ENCODE data around the gene CAMKMT. TPM values are rescaled to one million over a fixed set of nuclear protein-coding genes. Genes with fewer than 3 reads are reported as not detected.
"Not testable (repeated sequence)": the region's sequence is repeated elsewhere in the genome, so short reads cannot be mapped to it uniquely, and the experiment has no call there.

The CAMKMT gene
- total RNA-seq, 1 donor from 2014 or later = 10.0 TPM

DNA sequence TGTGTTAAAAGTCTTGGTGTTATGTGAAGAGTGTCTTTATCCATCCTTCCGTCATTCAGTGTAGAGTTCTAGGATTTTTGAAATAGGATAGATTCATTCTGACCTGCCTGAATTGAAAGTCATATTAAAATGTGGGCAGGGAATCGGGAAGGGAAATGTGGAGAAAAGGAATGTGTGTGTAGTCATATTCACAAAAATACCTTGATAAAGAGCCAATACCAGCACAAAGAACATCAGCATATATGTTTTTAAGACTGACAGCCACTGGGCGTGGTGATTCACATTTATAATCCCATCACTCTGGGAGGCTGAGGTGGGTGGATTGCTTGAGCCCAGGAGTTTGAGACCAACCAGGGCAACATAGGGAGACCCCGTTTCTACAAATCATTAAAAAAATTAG lies 188.1 kb downstream of the CAMKMT start:
- DNase-seq (ENCODE audit: low read depth) = no peak

DNA sequence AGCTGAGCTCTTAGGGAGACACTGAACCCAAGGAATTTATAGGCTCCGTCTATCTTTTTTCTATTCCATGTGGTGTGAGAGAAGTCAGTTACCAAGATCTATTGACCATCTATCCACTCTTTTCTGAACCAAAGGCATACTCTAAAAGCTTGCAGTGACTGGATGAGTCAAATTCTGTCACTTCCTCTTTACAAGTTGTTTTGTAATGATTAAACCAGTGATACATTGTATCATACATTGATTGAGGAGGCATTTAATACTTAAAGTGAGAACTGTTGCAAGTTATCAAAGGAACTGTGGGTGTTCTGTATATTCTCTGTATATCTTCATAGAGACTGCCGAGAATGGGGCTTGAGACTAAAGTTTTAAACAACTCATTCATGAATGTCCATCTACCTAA lies 188.8 kb downstream of the CAMKMT start:
- DNase-seq (ENCODE audit: low read depth) = peak; percentile 84

DNA sequence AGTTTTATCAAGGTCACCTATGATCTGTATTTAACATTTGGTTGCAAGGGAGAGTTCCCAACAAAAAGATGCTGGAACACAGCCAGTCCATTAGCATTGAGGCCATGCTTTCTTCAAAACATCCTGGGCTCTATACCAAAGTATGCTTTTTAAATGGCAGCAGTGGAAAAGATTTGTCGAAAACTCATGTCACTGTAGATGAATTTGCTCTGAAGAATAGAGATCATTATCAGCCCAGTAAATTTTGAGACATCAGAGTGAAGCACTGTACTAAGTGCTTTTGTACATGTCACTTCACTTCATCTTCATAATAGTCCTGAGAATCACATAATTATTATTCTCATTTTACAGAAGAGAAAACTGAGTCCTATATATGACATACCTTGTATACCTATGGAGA lies 189.8 kb downstream of the CAMKMT start:
- no peak for DNase-seq (ENCODE audit: low read depth)

DNA sequence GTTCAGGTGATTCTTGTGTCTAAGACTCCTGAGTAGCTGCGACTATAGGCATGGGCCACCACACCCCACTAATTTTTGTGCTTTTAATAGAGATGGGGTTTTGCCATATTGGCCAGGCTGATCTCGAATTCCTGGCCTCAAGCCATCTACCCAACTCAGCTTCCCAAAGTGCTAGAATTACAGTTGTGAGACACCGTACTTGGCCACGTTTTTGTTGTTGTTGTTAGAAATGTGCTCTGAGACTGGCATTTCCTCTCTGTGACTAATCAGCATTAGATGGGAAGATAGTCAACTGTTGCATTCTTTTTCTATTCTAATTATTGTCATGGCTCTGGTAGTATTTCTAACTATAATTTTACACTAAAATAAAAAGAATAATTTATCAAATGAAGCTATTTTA lies 191.7 kb downstream of the CAMKMT start:
- peak; percentile 73 for DNase-seq (ENCODE audit: low read depth)

DNA sequence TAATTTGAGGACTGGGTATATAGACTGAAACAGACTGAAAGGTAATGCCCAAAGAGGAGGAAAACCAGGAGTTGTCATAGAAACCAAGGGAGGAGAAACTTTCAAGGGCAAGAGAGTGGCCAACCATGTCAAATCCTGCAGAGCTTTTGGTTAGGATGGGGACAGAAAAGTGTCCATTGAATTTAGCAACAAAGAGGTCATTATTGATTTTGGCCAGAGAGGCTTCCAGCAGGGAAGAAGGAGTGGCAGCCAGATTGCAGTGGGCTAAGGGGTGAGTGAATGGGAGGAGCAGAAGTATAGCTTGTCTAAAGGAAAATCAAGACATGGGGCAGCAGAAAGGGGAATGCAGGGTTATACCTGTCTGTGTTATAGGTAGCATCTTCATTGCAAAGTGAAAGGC lies 194.0 kb downstream of the CAMKMT start:
- DNase-seq (ENCODE audit: low read depth) = no peak

DNA sequence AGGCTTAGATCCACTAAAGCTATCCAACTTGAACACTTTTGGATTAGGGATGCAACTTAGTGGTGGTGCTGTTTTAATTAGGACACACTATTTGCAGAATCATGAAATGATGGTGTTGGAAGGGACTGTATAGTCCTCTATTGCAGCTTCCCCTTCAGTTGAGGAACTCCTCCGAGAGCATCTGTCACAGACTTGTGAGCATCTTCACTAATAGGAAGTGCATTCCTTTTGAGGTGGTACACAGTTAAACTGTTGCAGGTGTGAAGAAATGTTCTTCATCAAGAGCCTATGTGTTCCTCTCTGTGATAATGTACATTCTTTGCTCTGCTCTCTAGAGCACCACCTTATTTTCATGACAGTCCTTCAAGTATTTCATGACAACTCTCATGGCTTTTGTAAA lies 197.4 kb downstream of the CAMKMT start:
- DNase-seq (ENCODE audit: low read depth) = no peak

DNA sequence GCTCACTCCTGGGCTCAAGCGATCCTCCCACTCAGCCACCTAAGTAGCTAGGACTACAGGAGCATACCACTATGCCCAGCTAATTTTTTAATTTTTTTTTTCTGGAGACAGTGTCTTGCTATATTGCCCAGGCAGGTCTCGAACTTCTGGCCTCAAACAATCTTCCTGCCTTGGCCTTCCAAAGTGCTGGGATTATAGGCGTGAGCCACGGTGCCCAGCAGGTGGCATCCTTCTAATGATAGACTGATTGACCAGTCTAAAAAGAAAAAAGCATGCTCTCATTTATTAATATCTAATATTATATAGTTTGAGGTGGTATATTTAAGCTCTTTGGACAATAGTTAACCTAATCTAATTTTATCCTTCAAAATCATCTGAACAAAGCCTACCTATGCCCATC lies 198.6 kb downstream of the CAMKMT start:
- no peak for DNase-seq (ENCODE audit: low read depth)

DNA sequence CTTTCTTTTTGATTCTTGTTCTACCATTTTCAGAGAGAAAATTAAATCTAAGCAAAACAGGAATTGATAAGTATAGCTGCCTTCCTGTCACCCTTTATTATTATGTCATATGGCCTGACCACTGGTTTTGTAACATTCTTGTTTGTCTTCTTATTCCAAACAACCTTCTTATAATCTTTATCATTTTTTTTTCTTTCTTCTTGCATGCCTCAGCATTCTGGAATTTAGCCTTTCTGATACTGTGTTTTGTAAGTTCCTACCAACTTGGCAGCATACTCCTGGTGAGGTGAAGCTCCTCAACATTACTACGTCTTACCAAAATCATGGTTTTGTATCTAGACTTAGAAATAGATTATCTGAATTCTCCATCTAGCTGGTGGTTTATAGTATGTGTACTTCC lies 199.2 kb downstream of the CAMKMT start:
- peak; percentile 13 for DNase-seq (ENCODE audit: low read depth)

DNA sequence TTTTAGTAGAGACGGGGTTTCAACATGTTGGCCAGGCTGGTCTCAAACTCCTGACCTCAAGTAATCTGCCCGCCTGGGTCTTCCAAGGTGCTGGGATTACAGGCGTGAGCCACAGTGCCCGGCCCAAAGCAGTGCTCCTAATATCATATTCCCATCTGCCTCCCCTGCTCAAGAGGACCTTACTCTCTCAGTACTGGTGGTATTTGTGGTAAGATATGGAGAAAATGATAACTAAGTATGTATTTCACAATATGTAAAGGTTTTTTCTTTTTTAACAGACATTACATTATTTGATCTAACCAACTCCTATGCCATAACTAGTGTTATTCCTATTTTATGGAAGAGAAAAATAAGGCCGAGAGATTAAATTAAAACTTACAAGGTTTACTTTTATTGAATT lies 201.0 kb downstream of the CAMKMT start:
- no peak for DNase-seq (ENCODE audit: low read depth)

DNA sequence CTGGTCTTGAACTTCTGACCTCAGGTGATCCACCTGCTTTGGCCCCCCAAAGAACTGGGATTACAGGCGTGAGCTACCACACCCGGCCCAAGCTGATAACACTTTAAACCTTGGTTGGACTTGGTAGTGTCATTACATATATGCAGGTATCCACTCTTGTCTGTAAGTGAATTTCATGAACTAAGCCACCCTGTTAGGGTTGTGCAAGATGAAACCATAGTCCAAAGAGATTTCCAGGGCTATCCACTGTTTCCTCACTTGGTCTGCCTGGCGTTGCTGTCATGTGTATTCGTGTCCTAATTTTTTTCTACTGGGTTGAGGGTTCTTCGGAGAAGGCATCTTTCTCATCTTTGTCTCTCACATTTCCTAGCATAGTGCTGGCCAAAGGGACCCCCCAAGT lies 203.0 kb downstream of the CAMKMT start:
- no peak for DNase-seq (ENCODE audit: low read depth)

DNA sequence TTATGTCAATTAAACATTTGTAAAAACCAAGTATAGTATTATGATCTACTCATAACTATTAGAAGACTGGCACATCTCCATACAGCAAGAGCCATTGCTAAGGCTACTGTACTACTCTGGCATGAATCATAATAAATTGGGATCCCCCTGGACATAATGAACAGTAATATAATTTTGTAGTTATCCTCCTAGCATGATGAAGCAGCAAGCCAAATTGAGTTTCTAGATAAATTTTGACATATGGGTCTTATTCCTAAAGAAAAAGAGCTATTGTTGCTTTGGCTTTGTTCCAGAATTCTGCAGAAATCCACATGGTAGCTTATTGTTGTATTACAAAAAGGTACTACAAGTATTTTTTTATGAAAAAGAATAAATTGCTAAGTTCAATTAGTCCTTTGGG lies 204.3 kb downstream of the CAMKMT start:
- DNase-seq (ENCODE audit: low read depth) = no peak

DNA sequence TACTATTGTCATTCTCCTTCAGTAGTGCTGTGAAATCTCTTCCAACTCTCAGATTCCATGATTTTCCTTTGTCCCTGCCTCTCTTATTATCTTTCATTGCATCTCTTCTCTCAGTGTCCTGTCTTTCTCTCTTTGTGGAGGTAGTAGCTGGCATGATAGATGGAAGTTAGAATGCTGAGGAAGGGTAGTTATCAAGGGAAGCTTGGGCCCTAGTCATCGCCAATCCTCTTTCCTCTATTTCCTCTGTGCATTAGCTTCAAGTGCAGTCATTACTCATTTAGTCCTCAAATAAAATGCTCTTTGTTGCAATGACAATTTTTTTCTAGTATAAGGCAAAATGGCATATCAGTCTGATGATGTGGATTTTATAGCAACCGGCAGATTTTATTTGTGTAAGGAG lies 207.7 kb downstream of the CAMKMT start:
- DNase-seq (ENCODE audit: low read depth) = no peak

DNA sequence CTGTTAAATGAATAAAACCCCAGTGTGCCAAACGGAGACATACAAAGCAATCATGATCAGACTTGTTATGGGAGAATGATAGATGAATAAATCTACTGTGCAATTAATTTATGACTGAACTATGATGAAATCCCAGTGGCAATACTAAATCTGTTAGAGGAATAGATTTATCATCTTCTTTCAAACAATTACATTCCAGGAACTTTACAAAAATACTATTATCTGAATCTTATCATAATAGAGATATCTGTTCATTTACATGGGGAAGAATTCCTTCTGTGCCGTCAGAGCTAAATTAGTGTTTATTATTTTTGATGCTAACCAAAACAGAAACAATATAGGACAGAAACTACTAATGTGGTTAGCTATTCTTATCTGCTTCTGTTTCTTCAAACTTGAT lies 208.5 kb downstream of the CAMKMT start:
- DNase-seq (ENCODE audit: low read depth) = no peak

DNA sequence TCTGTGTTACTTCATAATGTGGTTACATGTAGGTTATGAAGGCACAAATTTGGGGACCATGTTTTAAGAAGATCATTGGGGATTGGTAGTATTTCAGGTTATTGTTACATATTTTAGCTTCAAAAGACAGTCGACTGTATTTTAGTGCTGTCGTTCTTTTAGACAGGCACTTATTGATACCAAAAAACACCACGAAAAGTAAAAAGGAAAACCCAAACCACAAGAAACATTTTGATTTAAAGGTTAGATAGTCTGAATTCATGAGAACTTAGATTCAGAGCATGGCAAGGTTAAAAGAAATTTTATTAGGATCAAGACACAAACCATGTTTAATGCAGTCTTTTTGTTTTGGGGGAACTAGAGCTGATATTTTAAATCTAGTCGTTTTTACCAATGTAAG lies 209.0 kb downstream of the CAMKMT start:
- DNase-seq (ENCODE audit: low read depth) = no peak

DNA sequence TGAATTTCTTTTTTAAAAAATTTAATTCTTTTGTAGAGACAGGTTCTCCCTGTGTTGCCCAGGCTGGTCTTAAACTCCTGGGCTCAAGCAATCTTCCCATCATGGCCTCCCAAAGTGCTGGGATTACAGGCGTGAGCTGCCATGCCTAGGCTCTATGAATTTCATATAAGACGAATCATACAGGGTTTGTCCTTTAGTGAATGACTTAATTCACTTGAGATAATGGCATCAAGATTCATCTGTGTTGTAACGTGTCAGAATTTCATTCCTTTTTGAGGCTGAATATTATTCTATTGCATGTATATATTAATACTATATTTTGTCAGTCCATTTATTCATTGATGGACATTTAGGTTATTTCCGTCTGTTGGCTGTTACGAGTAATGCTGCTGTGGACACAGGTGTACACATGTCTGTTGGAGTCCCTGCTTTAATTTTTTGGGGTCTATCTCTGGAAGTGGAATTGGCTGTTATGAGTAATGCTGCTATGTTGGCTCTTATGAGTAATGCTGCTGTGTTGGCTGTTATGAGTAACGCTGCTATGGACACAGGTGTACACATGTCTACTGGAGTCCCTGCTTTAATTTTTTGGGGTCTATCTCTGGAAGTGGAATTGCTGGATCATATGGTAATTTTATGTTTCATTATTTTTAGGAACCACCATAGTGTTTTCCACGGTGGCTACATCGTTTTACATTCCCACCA lies 210.6 kb downstream of the CAMKMT start:
- peak; percentile 59 for DNase-seq (ENCODE audit: low read depth)

DNA sequence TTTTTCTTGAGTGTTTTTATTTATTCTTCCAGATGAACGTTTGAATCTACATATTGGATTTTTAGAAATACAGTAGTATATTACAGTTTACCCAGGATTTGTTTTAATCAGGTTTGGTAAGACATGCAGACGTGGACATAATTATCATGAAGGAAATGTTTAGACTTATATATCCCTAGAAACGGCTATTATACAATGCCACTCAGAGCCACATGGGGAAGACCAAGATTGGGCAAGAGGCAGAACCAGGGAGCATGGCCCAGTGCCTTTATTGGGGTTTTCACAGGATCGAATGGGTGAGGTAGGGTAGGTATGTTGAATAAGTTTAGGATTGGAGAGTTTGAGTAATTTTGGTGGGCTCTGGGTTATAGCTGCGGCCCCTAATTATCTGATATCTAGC lies 212.2 kb downstream of the CAMKMT start:
- no peak for DNase-seq (ENCODE audit: low read depth)

DNA sequence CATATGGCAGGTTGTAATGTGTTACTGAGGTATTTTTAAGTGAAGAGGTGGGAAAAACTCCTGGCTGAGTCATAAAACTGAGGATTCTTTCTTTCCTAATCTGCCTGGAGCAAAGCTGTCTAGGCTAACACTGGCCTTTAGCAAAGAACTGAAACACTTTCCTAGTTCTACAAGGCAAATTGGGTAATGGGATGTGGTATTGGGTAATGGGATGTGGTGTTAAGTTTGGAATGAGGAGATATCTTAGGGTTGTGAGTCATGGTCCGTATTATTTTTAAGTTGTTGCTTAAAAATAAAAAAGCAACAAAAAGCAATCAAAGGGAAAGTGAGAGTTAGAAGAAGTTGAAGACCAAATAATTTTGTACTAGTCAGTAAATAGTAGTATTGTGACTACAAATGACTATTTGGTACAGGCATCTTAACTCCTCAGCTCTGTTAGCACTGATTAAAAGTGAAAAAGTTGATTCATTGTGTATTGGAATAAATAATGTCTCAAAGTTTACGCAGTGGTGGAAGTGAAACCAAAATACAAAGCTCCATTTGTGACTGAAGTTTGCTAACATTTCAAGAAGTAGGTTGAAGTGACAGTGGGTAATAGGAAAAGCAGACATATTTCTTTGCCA lies 216.8 kb downstream of the CAMKMT start:
- DNase-seq (ENCODE audit: low read depth) = peak; percentile 84

DNA sequence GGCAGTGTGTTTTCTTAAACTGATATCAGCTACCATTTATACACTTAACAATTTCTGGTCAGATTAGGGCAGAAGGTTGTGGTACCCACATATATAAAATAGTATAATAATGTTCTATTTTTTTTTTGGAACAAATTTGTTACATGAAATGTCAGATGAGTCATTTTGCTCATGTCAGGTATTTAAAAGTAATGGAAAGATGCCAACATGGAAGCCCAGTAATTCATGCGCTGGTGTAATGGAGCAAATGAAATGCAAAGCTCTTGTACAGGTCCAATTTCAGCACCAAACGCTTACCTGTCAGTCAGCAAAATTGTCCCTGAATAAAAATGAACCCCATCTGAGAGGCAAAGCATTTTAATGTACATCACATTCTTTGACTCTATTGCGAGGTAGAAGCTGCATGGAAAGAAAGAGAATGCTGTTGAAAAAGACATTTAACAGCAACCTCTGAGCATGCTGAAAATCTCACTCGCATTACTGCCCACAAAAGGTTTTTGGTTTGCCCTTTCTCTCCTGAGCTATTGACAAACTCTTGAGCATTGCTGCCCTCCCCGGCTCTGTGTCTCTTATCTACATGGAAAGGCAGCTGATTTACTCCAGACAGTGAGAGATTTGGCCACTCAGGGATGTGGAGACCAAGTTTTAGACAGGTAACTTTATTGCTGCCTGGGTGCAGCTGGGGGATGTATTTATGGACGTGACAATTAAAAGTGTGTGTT lies 217.5 kb downstream of the CAMKMT start:
- peak; percentile 45 for DNase-seq (ENCODE audit: low read depth)

DNA sequence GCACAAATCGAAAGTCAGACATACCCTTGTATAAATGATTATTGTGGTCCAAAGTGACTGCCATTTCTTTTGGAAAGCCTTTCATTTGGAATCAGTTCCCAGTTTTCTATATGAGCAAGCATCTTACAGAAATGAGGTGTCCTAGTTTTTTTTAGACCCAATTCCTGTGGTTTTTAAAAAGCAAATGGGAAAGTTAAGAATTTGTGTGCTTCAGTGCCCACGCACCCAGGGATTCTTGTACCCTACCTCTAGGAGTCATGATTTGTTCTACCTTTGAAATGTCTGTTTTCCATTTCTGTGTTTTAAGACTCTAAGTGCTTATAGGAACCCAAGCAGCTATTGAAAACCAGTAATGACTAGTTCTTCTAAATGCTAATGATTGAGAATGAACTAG lies 218.1 kb downstream of the CAMKMT start:
- DNase-seq (ENCODE audit: low read depth) = peak; percentile 26

DNA sequence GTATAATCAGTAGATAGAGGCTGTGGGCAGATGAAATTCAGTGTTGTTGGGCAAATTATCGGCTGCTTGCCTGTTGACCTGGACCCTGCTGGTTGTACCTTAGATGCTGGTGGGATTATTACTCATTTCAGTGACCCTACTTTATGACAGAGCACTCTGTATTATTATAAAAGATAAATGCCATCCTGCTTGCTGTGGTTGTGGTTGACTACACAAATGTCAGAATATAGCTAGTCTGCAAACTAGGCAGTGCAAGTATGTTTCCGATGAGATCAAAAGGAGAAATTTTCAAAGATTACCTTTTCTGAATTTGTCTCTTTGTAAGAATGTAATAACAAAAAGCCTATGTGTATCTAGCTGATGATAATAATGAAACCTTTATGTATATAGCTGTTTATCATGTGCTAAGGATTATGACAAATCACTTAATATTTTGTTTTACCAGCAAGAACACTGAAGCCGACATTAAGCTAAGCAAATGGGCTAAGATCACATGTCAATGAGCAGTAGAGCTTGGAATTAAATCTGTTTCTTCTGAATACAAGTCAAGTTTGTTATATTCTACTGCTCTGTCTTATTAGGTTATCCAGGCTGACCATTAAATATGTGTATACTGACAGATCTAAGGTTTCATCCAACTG lies 219.2 kb downstream of the CAMKMT start:
- no peak for DNase-seq (ENCODE audit: low read depth)

DNA sequence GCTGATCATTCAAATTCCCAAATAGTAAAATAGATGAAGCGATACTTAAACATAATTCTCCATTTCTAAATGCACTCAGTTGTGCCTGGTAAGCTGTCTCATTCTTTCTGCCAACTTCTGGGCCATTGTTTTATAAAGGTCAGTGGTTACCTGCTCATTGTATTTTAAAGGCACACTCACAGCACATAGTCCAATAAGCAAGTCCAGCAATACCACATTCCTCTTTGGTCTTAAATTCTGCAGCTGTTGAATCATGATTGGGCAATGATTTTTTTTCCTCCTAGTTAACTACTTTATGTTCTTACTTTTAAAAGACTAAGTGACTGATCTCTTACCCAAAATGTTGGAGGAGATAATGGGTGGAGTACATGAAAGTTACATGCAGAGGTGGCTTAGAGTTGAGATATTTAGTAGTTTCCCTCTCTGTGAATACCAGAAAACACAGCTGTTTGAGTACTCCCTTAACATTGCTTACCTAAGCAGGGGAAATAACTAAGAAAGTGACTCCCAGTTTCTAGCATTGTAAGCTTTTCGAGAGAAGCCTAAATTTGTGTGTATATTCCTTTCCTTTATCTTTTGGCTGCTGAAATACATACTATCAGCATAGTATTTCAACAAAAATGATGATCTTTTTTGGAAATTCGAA lies 220.7 kb downstream of the CAMKMT start:
- DNase-seq (ENCODE audit: low read depth) = peak; percentile 95

DNA sequence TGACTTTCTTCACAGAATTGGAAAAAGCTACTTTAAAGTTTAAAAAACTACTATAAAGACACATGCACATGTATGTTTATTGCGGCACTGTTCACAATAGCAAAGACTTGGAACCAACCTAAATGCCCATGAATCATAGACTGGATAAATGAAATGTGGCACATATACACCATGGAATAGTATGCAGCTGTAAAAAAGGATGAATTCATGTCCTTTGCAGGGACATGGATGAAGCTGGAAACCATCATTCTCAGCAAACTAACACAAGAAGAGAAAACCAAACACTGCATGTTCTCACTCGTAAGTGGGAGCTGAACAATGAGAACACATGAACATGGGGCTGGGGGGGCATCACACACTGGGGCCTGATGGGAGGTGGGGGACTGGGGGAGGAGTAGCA lies 233.9 kb downstream of the CAMKMT start:
- not testable (repeated sequence) for DNase-seq (ENCODE audit: low read depth)

Measured in renal cortical epithelial cell (primary cell).